PFSK-1 (cell line): ENCODE data around the gene RALGAPA2.

ENCODE experiments used
- FOXP2 ChIP-seq: optimal IDR thresholded peaks from 2 replicates; pipeline ENCODE3; 2011; ENCODE audit warnings: borderline replicate concordance, control low read depth, inconsistent platforms; ENCODE audit not compliant: insufficient read depth; ENCODE audit errors: extremely low read length, extremely low read depth
- POLR2AphosphoS5 ChIP-seq: IDR thresholded peaks from 2 replicates; pipeline ENCODE4 v1.6.1; 2012; ENCODE audit warnings: low read depth, mild to moderate bottlenecking, control low read depth, low read length, moderate library complexity
- SIN3A ChIP-seq: IDR thresholded peaks from 2 replicates; pipeline ENCODE4 v1.6.1; 2012; ENCODE audit warnings: mild to moderate bottlenecking, low read length, moderate library complexity, borderline replicate concordance; ENCODE audit not compliant: insufficient read depth
- TAF1 ChIP-seq: IDR thresholded peaks from 2 replicates; pipeline ENCODE4 v1.6.1; 2012; ENCODE audit warnings: low read length, control low read depth, borderline replicate concordance; ENCODE audit not compliant: insufficient read depth
- TF ChIP-seq, protein P1 (sequence below), 2 experiments: IDR thresholded peaks; 2 replicates each; pipeline versions ENCODE4 v1.6.1 to v1.8.0; 2011 to 2012; ENCODE audit warnings: low read depth in 2 of 2, low read length in 2 of 2, control low read depth in 1 of 2, inconsistent platforms in 1 of 2, mild to moderate bottlenecking in 1 of 2, moderate library complexity in 1 of 2; ENCODE audit not compliant: insufficient read depth in 1 of 2

RALGAPA2 gene

DNA sequence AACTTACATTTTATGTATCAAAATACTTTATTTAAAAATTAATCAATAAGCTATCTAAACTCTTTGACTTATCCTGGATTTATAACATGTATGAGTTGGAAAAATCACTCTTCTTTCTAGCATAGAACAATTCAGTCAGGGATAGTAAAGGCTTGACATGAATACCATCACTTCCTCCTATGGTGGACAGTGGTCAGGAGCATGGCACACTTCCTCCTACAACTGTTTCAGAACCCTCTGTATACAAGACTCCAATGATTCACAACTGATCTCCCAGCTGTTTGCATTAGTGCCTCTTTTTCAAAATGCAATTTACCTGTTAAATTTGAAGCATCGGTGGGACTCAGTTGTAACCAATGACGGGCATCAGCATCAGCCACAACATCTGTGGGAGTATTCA is 129.7 kb downstream of the RALGAPA2 start:
- TF ChIP-seq POLR2AphosphoS5: no peak
- TF ChIP-seq, protein P1, sequence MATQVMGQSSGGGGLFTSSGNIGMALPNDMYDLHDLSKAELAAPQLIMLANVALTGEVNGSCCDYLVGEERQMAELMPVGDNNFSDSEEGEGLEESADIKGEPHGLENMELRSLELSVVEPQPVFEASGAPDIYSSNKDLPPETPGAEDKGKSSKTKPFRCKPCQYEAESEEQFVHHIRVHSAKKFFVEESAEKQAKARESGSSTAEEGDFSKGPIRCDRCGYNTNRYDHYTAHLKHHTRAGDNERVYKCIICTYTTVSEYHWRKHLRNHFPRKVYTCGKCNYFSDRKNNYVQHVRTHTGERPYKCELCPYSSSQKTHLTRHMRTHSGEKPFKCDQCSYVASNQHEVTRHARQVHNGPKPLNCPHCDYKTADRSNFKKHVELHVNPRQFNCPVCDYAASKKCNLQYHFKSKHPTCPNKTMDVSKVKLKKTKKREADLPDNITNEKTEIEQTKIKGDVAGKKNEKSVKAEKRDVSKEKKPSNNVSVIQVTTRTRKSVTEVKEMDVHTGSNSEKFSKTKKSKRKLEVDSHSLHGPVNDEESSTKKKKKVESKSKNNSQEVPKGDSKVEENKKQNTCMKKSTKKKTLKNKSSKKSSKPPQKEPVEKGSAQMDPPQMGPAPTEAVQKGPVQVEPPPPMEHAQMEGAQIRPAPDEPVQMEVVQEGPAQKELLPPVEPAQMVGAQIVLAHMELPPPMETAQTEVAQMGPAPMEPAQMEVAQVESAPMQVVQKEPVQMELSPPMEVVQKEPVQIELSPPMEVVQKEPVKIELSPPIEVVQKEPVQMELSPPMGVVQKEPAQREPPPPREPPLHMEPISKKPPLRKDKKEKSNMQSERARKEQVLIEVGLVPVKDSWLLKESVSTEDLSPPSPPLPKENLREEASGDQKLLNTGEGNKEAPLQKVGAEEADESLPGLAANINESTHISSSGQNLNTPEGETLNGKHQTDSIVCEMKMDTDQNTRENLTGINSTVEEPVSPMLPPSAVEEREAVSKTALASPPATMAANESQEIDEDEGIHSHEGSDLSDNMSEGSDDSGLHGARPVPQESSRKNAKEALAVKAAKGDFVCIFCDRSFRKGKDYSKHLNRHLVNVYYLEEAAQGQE (IDR thresholded peaks at IDR 0.05; ENCODE audit: insufficient read depth in 1 of 2, low read depth in 2 of 2, low read length in 2 of 2): no peak
- no peak for TF ChIP-seq SIN3A
- TF ChIP-seq FOXP2: no peak
- no peak for TF ChIP-seq TAF1

DNA sequence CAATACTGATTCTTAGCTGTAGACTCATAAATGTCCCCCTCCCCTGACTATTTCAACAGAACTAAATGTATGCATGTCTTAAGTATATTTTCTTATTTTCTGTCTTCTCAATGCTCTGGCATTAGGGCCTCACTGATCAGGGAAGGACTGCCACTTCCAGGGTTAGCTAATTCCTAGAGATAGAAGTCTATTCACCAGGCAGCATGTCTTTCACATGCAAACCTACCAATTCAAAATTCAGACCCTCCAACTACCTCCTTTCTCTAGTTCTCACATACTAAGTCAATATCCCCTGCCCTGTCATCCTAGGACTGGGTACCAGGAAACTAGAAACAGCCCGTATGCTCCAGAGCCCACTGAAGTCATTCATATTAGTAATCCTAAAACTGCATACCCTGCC is 132.3 kb downstream of the RALGAPA2 start:
- TF ChIP-seq POLR2AphosphoS5 (no peak), FOXP2 (no peak), SIN3A (no peak), TAF1 (no peak)
- TF ChIP-seq, protein P1 (IDR thresholded peaks at IDR 0.05; ENCODE audit: insufficient read depth in 1 of 2, low read depth in 2 of 2, low read length in 2 of 2): no peak

DNA sequence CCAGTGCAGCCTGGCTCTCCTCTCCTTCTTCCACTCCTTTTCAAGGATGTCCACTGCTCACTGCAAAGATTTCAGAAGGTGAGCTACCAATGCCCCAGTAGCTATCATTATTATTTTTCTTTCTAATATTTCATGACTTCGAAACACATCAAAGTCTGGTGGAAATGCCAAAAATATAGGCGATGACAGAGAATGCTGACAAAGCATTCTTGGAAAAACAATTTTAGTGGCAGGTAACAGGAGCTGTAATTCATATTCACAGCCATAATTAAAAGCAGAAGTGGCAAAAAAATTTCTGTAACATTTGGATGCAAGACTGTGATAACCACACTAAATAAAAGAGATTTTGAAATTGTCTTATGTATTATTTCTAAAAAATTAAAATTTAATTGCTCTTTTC is 133.6 kb downstream of the RALGAPA2 start:
- no peak for TF ChIP-seq TAF1
- TF ChIP-seq SIN3A: no peak
- TF ChIP-seq, protein P1 (IDR thresholded peaks at IDR 0.05; ENCODE audit: insufficient read depth in 1 of 2, low read depth in 2 of 2, low read length in 2 of 2): no peak
- no peak for TF ChIP-seq POLR2AphosphoS5
- no peak for TF ChIP-seq FOXP2

DNA sequence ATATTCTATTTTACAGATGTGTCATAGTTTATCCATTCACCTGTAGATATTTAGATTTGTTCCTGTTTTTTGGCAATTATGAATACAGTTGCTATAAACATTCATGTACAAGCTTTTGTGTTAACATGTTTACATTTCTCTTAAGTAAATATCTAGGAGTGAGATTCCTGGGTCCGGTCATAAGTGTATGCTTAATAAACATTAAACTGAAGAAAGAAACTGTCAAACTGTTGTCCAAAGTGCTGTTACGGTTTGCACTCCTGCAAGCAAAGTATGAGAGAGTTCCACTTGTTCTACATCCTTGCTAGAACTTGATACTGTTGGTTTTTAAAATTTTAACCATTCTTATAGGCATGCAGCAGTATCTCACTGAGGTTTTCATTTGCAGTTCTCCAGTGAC is 138.6 kb downstream of the RALGAPA2 start:
- TF ChIP-seq, protein P1 (IDR thresholded peaks at IDR 0.05; ENCODE audit: insufficient read depth in 1 of 2, low read depth in 2 of 2, low read length in 2 of 2): no peak
- TF ChIP-seq POLR2AphosphoS5: no peak
- TF ChIP-seq SIN3A: no peak
- no peak for TF ChIP-seq TAF1
- no peak for TF ChIP-seq FOXP2
